GM21447 (cell line): ENCODE measurements around the gene LHX5.

Experiments used
- ATAC-seq: cut with Tn5 transposase; IDR thresholded peaks from one replicate; pipeline ENCODE4 v1.9.1; 2021; ENCODE audit not compliant: unreplicated experiment

Gene LHX5

DNA sequence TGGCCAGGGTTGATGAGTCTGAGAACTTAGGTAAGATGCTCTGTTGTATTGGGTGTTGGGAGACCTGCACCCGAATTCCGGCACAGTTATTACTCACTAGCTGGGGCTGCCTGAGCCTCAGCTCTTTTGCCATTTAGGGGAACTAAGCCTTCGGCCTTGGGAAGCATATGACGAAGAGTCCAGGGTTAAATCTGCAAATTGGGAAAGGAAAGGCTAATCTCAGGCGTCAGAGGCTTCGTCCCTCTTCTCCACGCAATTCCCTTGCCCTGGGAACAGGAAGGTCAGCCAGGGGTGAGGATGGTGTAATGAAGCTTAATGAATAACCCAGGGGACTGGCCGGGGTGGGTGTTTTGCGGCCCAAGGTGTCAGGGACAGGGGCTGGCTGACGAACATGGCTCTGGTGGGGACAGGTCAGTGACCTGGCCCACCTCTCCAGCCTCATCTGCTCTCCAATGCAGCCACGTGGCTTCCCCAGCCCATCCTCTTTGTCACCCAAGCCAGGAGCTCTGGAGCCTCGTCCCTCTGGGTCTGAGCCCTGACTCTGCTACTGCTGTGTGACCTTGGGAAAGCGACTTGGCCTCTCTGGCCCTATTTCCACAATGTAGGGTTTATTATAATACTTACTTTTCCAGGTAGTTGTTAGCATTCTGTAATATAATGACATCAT is 53.3 kb downstream of the LHX5 start:
- no peak for ATAC-seq

DNA sequence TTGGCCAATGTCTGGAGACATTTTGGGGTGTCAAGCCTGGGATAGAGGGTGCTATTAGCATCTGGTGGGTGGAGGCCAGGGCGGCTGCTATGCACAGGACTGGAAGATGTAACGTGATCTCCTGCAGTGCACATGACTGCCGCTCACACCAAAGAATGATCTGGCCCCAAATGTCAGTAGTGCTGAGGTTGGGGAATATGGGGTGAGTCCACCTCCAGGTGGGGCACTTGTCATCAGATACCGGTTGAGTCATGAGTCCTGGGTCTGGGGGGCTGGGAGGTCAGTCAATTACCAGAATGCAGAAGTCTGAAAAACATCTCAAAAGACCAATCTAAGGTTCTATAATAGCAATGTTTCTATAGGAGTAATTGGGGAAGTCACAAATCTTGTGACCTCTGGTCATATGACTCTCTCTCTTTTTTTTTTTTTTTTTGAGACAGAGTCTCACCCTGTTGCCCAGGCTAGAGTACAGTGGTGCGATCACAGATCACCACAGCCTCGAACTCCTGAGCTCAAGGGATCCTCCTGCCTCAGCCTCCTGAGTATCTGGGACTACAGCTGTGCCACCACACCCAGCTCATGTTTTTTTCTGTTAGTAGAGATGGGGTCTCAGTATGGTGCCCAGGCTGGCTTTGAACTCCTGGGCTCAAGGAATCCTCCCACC is 55.4 kb downstream of the LHX5 start:
- no peak for ATAC-seq

DNA sequence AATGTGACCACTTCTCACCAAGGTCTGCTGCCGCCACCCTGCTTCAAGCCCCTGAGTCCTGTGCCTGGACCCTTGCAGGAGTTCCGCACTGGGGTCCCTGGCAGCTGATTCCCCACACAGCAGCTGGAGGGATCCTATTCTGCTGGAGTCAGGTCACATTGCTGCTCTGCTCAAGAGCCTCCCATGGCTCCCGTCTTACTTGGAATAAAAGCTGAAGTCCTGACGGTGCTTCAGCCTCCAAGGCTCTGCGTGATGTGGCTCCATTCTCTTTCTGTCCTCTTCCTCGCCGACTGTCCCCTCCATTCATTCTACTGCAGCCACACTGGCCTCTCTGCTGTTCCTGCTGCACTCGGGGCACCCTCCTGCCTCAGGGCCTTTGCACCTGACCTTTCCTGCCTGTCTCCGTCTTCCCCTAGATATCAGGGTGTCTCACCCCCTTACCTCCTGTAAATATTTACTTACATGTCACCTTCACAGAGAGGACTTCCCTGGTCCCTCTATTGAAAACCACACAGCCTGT is 57.1 kb downstream of the LHX5 start:
- no peak for ATAC-seq

DNA sequence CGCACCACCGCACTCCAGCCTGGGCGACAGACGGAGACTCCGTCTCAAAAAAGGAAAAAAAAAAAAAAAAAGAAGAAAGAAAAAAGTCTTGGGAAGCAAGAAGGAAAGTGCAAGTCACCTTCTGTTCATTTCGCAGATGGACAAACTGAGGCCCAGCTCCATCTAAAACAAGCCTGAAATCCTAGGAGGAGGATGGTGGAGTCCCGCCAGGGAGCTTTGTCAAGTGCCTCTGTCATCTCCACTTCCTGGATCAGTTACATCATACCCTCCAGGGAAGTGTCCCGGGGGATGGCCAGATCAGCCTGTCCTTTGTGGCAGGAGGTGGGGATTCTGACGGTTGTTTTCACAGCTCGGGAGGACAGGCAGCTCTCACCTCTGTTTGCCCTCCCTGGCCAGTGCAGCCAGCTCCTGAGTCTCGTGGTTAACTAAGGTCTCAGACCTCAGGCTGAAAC is 58.2 kb downstream of the LHX5 start:
- ATAC-seq, result no peak
